GM18868 (cell line): ENCODE measurements around the gene PXDC1.
"Not testable (repeated sequence)": the region's sequence is repeated elsewhere in the genome, so short reads cannot be mapped to it uniquely, and the experiment has no call there.

ENCODE experiments used
- ATAC-seq: cut with Tn5 transposase; IDR thresholded peaks from one replicate; pipeline ENCODE4 v1.9.1; 2021; ENCODE audit warnings: mild to moderate bottlenecking, moderate library complexity; ENCODE audit not compliant: unreplicated experiment

PXDC1 gene

GRCh38 chr6:3784423-3784822 lies 32.9 kb upstream of the PXDC1 start:
- no peak for ATAC-seq

- no peak for ATAC-seq
Observed at GRCh38 chr6:3782876-3783832, 31.6 kb upstream of the PXDC1 start.

- no peak for ATAC-seq
Observed at GRCh38 chr6:3781504-3781903, 30.0 kb upstream of the PXDC1 start.

- ATAC-seq, result no peak
Observed at GRCh38 chr6:3779574-3779849, 28.0 kb upstream of the PXDC1 start.

GRCh38 chr6:3778701-3779573 lies 27.4 kb upstream of the PXDC1 start:
- no peak for ATAC-seq

GRCh38 chr6:3777730-3778461 lies 26.4 kb upstream of the PXDC1 start:
- ATAC-seq, result no peak

- no peak for ATAC-seq
Observed at GRCh38 chr6:3776881-3777507, 25.5 kb upstream of the PXDC1 start.

GRCh38 chr6:3775847-3776246 lies 24.3 kb upstream of the PXDC1 start:
- ATAC-seq, result no peak

GRCh38 chr6:3775386-3775785 lies 23.9 kb upstream of the PXDC1 start:
- ATAC-seq, result no peak

GRCh38 chr6:3773678-3774298 lies 22.3 kb upstream of the PXDC1 start:
- ATAC-seq, result no peak

- not testable (repeated sequence) for ATAC-seq
Observed at GRCh38 chr6:3772127-3772999, 20.9 kb upstream of the PXDC1 start.

GRCh38 chr6:3771407-3772011 lies 20.0 kb upstream of the PXDC1 start:
- ATAC-seq, result no peak

GRCh38 chr6:3770023-3770720 lies 18.7 kb upstream of the PXDC1 start:
- ATAC-seq, result no peak

- no peak for ATAC-seq
Observed at GRCh38 chr6:3769610-3770009, 18.1 kb upstream of the PXDC1 start.

- no peak for ATAC-seq
Observed at GRCh38 chr6:3768502-3768901, 17.0 kb upstream of the PXDC1 start.

- not testable (repeated sequence) for ATAC-seq
Observed at GRCh38 chr6:3767483-3767882, 16.0 kb upstream of the PXDC1 start.

GRCh38 chr6:3766214-3766613 lies 14.7 kb upstream of the PXDC1 start:
- no peak for ATAC-seq

GRCh38 chr6:3765415-3765814 lies 13.9 kb upstream of the PXDC1 start:
- ATAC-seq, result no peak
